Nephron (organoid): ENCODE measurements around the gene HP1BP3.

Experiments
- H3K27ac Mint-ChIP-seq, 3 experiments: 2 replicates each; pipeline ENCODE4 v1.8.0; 2020; ENCODE audit warnings: mixed read lengths in 3 of 3, mild to moderate bottlenecking in 2 of 3, moderate library complexity in 1 of 3
- H3K27me3 Mint-ChIP-seq: 2 replicates; pipeline ENCODE4 v1.8.0; 2021; ENCODE audit warnings: low read depth, mild to moderate bottlenecking, moderate library complexity, mixed read lengths
- H3K36me3 Mint-ChIP-seq: 2 replicates; pipeline ENCODE4 v1.8.0; 2020; ENCODE audit warnings: low read depth, mixed read lengths
- H3K4me1 Mint-ChIP-seq: 2 replicates; pipeline ENCODE4 v1.8.0; 2020; ENCODE audit warnings: mixed read lengths
- H3K4me3 Mint-ChIP-seq, 3 experiments: 2 replicates each; pipeline ENCODE4 v1.8.0; 2020; ENCODE audit warnings: mild to moderate bottlenecking in 3 of 3, mixed read lengths in 3 of 3, moderate library complexity in 2 of 3
- H3K9me3 Mint-ChIP-seq: 2 replicates; pipeline ENCODE4 v1.8.0; 2020; ENCODE audit warnings: mixed read lengths
- CTCF ChIP-seq, 3 experiments: fragments of 200-600 bp; sonication (generic); IDR thresholded peaks; one replicate each; pipeline ENCODE4 v1.5.0; 2021; ENCODE audit warnings: antibody characterized with exemption in 3 of 3; ENCODE audit not compliant: unreplicated experiment in 3 of 3

Gene HP1BP3

GRCh38 chr1:20787029-20787839 is at the start of gene HP1BP3:
Gene HP1BP3, minus strand, starts transcription at chr1:20787307. Its CDS starts 6,867 bp downstream, at chr1:20780440.
- Mint-ChIP-seq H3K27me3 (no peaks in the 10 kb centered on the region), H3K36me3 (no peaks in the 10 kb centered on the region), H3K27ac (peak within 1 kb of the TSS; percentile 99 to 100 (median 100)), H3K9me3 (no peaks in the 10 kb centered on the region), H3K4me1 (peaks cover 23% of the 10 kb centered on the region), H3K4me3 (peak within 1 kb of the TSS; percentile 97 to 100 (median 100))
- no peak for TF ChIP-seq CTCF (IDR thresholded peaks at IDR 0.05; ENCODE audit: unreplicated experiment in 3 of 3)

DNA sequence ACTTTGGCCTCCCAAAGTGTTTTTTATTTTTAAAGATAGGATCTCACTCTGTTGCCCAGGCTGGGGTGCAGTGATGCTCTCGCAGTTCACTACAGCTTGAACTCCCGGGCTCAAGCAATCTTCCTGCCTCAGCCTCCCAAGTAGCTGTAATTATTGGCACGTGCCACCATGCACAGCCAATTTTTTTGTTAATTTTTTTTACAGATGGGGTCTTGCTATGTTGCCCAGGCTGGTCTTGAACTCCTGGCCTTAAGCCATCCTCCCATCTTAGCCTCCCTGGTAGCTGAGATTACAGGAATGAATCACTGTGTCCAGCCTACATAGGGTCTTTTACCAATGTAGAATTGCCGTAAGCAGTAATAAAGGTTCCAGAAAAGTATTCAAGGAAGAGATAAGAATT is 49.1 kb upstream of the HP1BP3 start:
- no peaks in the 10 kb centered on the region for H3K27me3 Mint-ChIP-seq
- no peak overlapping the region for H3K4me3 Mint-ChIP-seq
- H3K4me1 Mint-ChIP-seq, result no peaks in the 10 kb centered on the region
- no peak for TF ChIP-seq CTCF (IDR thresholded peaks at IDR 0.05; ENCODE audit: unreplicated experiment in 3 of 3)
- peaks cover 11% of the 10 kb centered on the region for H3K9me3 Mint-ChIP-seq
- H3K36me3 Mint-ChIP-seq, result peaks cover 55% of the 10 kb centered on the region
- H3K27ac Mint-ChIP-seq, result no peak overlapping the region

GRCh38 chr1:20834780-20835179 is 47.7 kb upstream of the HP1BP3 start:
- TF ChIP-seq CTCF (IDR thresholded peaks at IDR 0.05; ENCODE audit: unreplicated experiment in 3 of 3), result no peak
- Mint-ChIP-seq H3K4me1 (no peaks in the 10 kb centered on the region), H3K36me3 (peaks cover 50% of the 10 kb centered on the region), H3K4me3 (no peak overlapping the region), H3K27ac (no peak overlapping the region), H3K27me3 (no peaks in the 10 kb centered on the region), H3K9me3 (peaks cover 11% of the 10 kb centered on the region)

DNA sequence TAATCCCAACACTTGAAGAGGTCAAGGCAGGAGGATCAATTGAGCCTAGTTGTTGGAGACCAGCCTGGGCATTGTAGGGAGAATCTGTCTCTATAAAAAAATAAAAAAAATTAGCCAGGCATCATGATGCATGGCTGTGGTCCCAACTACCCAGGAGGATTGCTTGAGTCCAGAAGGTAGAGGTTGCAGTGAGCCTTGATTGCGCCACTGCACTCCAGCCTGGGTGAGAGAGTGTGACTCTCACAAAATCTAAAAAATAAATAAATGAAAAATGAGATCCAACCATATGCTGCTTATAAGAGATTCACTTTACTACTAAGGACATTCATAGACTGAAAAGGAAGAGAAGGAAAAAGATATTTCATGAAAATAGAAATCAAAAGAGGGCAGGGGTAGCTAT is 47.1 kb upstream of the HP1BP3 start:
- TF ChIP-seq CTCF (IDR thresholded peaks at IDR 0.05; ENCODE audit: unreplicated experiment in 3 of 3), result no peak
- no peak overlapping the region for H3K27ac Mint-ChIP-seq
- no peaks in the 10 kb centered on the region for H3K27me3 Mint-ChIP-seq
- H3K4me3 Mint-ChIP-seq, result no peak overlapping the region
- H3K36me3 Mint-ChIP-seq, result peaks cover 50% of the 10 kb centered on the region
- H3K4me1 Mint-ChIP-seq, result no peaks in the 10 kb centered on the region
- H3K9me3 Mint-ChIP-seq, result peaks cover 11% of the 10 kb centered on the region

- TF ChIP-seq CTCF (IDR thresholded peaks at IDR 0.05; ENCODE audit: unreplicated experiment in 3 of 3), result no peak
- no peak overlapping the region for H3K4me3 Mint-ChIP-seq
- no peaks in the 10 kb centered on the region for H3K27me3 Mint-ChIP-seq
- H3K27ac Mint-ChIP-seq, result peak overlapping the region in 1 of 3 experiments; percentile 63
- no peaks in the 10 kb centered on the region for H3K4me1 Mint-ChIP-seq
- H3K36me3 Mint-ChIP-seq, result peaks cover 49% of the 10 kb centered on the region
- peaks cover 11% of the 10 kb centered on the region for H3K9me3 Mint-ChIP-seq
Observed at GRCh38 chr1:20830378-20830777, 43.3 kb upstream of the HP1BP3 start.

DNA sequence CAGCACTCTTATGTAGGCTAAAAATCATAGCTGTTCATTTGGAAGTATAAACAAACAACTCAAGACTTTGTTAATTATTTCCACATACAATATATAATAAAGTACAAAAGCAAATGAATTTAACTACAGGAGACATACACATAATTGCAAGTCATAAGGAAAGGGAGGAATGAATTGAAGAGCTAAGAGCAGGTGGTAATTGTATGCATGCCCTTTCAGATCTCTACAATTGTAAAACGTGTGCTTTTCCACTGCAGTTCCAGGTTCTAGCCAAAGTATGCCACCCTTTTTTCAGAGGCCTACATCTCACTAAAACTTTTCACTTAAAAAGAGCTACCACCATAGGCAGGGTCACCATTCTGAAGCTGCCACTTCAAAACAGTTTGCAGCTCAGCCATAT is 42.8 kb upstream of the HP1BP3 start:
- H3K4me1 Mint-ChIP-seq, result no peaks in the 10 kb centered on the region
- H3K4me3 Mint-ChIP-seq, result no peak overlapping the region
- H3K36me3 Mint-ChIP-seq, result peaks cover 47% of the 10 kb centered on the region
- H3K9me3 Mint-ChIP-seq, result peaks cover 11% of the 10 kb centered on the region
- TF ChIP-seq CTCF (IDR thresholded peaks at IDR 0.05; ENCODE audit: unreplicated experiment in 3 of 3), result no peak
- no peaks in the 10 kb centered on the region for H3K27me3 Mint-ChIP-seq
- H3K27ac Mint-ChIP-seq, result peak overlapping the region in 1 of 3 experiments; percentile 63
